ENCODE measurements around the gene SND1.

Gene SND1

DNA sequence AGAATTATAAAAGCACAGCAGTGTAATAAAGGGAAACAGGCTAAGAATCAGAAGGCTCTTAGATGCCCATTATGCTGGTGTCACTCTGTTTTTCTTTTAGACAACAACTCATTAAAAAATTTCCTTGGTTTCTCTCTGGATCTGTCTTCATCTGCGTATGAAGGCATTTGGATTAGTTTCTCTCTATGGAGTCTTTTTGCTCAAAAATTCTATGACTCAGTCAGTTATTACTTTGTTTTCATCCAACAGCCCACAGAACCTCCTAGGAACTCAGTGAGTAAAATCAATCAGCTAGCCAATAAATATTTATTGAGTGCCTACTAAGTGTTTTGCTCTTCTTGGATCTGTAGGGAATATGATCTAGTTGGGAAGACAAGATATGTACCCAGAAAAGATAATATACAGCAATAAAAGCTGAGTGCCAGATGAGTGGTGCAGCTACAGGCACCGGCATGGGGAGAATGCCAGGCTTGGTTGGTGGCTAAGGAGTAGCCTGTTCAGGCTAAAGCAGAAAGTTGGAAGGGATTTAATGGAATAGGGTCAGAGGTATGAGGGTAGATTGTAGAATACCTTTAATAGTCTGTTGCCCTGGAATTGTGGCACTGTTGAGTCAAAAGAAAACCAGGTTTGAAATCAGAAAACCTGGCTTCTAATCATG, 223.1 kb downstream of the SND1 start:
- DNase-seq = no peak

DNA sequence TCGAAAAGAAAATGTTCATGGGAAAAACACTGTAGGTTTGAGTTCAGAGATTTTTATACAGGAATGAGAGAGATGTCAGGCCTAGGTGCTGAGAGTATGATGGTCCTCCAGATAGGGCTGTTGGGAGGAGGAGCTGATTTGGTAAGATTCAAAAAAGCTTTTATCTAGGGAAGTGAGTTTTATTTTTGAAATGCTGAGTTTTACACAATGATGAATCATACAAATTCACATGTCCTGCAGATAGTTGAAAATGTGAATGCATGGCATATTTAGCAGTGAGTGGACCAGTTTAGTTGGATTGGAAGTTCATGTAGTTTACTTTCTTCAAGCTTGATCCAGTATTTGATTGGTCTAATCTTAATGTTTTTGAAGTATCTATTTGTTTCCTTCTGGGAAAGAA, 224.4 kb downstream of the SND1 start:
- DNase-seq = no peak

- no peak for DNase-seq
These were observed 226.0 kb downstream of the SND1 start for GRCh38 chr7:127877951-127878350.

DNA sequence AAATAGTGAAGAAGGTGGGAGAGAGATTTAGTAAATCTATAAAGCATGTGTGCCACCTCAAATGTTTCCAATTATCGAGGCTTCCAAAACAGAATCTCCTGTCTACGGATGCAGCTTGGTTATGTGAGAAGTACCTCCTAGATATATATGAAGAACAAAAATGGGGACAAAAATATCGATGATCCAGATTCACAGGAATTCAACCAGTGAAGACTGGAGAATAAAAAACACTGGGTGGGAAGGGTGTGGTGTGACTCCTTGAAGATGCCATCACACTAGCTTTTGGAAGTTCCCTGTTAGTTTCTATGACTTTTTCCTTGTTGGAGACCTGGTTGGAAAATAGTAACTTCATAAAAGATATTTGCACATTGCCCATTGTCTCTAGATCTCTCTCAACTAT, 226.8 kb downstream of the SND1 start:
- DNase-seq = no peak

GRCh38 chr7:127879436-127879835, 227.4 kb downstream of the SND1 start:
- DNase-seq = no peak

GRCh38 chr7:127879942-127880341, 227.9 kb downstream of the SND1 start:
- DNase-seq = no peak

GRCh38 chr7:127880454-127880853, 228.5 kb downstream of the SND1 start:
- no peak for DNase-seq

DNA sequence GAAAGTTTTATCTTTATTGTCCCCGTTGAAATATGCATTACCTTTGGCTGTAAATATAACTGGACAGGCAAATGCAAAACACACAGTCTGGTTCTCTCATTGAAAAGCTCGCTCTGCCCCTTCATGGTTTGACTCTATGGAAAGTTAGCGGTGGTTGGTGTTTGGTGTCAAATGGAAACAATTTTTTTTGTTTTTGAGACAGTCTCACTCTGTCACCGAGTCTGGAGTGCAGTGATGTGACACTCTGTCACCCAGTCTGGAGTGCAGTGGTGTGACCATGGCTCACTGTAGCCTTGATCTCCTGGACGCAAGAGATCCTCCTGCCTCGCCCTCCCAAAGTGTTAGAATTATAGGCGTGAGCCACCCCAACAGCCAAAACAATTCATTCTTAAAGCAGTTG, 229.6 kb downstream of the SND1 start:
- DNase-seq = no peak

DNA sequence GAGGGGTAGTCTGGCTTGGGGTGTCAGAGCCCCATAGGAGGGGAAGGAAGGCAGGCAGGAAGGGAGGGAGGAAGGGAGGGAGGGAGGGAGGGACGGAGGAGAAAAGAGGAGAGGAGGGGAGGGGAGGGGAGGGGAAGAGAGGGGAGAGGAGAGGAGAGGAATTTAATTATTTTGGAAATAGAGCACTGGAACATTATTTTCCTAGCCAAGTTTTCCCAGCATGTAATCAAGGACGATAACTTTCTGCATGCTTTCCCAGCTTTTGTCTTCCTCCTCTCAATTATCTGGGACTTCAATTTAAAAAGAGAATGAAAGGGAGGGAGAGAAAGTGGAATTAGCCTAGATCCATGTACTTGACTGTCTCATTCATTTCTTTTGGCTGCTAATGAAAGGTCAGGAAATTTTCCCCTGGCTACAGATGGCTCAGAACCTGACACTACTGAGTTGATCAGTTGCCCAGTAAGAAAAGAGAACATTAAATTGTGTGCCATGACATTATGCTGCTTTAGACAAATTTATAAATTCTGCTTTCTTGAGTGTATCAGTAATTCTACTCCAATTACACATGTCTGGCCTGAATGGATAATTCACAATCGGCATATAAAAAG, 230.4 kb downstream of the SND1 start:
- no peak for DNase-seq

DNA sequence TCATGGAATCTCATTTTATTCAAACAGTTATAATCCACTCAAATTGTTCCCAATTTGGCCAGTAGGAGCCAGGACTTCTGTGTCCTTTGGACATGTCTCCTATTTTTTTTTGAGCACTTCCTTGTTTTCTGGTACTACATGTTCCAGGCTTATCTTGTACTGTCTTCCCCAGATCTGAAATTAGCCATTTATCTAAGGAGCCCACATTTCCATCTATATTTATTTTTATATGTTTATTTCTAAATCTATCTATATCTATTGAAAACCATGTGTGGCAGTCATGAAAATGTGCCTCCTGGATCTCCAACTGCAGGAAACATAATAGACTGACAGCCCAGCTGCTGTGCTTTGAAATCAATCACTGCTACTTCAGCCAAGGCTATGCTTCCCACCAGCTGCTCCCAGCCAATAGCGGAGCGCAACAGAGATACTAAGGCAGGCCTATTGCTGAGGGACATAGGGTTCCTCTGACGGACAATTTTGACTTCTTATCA, 232.1 kb downstream of the SND1 start:
- DNase-seq = no peak

DNA sequence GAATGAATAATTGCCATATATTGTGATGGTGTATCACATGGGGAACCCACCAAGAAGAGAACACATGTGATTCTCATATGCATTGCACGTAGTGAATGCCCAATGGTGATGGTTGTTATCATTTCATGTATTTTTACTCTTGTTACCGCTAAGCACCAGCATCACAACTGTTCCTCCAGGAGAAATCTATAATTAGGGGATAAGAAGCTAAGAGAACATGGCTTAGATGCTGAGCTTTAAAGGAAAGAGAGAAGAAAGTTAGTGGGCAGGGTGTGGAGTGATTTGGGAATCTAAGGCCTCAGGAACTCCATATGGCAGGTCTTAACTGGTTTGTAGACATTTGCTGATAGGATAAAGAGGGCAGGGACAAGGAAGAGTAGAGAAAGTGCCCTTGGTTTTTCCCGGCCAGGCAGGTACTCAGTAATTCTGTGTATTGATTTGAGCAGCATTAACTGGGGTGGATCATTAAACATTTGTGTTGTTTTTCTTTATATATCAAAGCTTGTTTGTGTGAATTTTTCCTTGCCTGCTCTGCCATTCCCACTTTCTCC, 233.3 kb downstream of the SND1 start:
- no peak for DNase-seq

DNA sequence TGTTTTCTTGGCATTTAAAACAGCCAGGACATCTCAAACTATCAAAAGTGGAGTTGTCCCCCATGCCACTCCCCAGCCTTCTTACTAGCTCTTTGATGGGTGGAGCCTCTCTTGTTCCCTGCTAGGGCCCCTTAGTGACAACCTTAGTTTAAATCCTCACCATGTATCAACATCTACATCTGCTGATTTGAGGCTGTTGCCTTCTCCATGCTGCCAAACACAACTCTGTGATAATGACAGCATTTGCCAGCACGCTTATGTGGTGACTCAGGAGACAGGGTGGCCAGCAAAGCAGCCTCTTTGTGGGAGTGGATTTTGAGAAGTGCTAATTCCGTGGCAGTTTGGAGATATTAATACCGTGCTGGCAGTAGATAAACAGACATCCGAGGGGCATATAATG, 233.8 kb downstream of the SND1 start:
- DNase-seq = no peak

DNA sequence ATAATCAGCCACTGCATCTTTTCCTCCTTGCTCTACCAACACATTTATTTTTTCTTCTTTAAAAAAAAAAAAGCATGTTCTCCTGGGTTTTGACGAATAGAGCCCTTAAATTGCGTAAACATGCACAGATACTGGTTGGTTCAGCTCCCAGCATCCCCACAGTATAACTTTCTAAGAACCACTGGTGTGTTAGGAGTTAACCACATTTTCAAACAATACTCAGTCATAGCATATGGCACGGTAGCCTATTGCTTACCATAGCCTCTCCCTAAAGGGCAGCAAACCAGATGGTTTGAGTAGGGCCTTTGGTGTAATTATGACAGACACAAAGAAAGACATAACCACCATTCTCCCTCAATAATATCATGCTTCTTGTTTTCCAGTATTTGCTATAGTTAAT, 234.3 kb downstream of the SND1 start:
- DNase-seq = no peak

GRCh38 chr7:127887096-127887495, 235.1 kb downstream of the SND1 start:
- no peak for DNase-seq

GRCh38 chr7:127887631-127888030, 235.6 kb downstream of the SND1 start:
- no peak for DNase-seq

DNA sequence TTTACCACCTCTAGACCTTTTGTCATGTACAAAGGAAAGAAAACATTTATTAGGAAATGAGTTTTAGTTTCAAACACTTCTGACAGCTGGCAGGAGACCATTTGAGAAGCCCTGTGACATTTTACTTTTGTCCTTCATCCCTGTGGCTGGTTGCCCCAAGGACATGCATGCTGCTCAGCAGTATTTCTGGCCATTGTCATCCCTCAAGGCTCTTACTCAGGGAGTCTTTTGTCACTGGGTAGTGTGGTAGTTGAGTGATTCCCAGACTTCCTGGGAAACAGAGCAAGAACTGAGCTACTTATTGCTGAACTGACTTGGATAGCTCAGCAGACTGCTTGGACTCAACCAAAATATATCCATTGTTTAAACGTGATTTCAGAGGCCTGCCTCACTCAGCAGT, 236.4 kb downstream of the SND1 start:
- no peak for DNase-seq

DNA sequence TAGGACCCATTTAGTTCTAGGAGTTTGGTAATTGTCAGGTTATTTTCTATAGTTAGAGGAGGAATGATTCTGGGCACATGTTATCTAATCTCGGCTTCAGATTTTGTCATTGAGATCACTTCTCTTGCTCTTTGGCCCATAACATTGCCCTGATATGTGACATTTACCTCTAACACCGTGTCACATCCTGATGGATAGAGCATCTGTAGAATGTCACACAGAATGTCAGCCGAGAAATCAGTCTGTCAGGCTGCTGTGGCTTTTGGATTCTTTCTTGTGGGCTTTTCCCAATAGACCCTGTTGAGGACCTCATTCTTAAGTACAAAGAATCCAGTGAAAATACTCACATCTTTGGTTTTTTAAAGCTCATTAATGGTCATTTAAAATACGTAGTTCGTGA, 236.8 kb downstream of the SND1 start:
- DNase-seq = no peak

DNA sequence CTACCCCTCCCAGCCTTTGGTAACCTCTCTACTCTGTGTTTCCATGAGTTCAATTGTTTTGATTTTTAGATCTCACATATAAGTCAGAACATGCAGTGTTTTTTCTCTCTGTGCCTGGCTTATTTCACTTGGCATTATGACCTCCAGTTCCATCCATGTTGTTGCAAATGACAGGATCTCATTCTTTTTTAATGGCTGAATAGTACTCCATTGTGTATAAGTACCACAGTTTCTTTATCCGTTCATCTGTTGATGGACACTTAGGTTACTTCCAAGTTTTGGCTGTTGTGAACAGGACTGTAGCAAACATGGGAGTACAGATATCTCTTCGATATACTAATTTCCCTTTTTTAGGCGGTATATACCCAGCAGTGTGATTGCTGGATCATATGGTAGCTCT, 237.7 kb downstream of the SND1 start:
- no peak for DNase-seq

- DNase-seq = no peak
These were observed 238.7 kb downstream of the SND1 start for GRCh38 chr7:127890726-127891125.

GRCh38 chr7:127891144-127891543, 239.2 kb downstream of the SND1 start:
- no peak for DNase-seq

DNA sequence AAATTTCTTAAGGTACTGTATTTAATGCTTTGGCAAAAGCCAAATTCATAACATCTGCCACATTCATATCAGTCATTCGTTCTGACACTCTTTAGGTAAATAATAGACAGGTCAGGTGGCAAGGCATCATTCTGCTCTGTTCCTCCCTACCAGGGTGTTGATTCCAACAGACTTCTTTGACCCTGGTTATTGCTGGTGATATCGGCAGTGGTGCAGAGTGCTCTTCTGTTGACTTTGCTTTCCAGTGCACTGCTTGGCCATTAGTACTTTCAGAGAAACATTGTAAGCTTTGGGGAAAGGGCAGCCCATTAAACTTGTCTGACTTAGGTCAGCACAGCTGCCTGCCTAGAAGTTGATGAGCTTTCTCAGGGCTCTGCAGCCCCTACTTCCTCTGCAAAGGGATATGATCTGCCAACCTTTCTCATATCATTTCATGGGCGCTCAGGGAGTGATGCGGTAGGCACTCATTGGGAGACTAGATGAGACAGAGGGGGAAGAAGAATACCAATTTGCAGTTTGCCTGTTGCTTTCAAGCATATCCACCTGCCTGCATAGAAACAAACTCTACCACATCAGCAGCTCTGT, 240.0 kb downstream of the SND1 start:
- DNase-seq = no peak

GRCh38 chr7:127892488-127893314, 240.7 kb downstream of the SND1 start:
- no peak for DNase-seq

DNA sequence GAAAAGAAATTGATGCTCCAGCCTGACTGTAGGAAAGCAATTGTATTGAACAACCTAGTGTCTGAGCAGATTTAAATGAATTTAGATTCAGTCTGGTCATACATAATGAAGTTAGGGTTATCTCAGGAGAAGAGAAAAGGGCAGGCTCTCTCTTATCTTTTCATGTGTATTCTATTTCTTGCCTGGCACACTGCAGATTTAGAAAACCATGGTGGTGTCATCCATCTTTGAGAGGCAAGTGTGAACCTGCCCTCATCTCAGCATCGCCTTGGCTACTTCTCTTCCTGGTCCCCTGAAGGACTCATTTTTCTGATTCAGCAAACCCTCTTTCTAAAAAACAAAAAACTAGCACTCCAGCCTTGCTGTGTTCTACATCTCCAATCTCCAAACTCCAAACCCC, 241.6 kb downstream of the SND1 start:
- no peak for DNase-seq

All from T1000 (cell line).